Activated B cell treated with CpG ODN at 0.5 μM for 24 hours (primary cell): ENCODE measurements around the gene ETV3L. TPM values are rescaled to one million over a fixed set of nuclear protein-coding genes. Genes with fewer than 3 reads are reported as not detected.

Source experiments
- ATAC-seq: fragments of 200-7000 bp; cut with Tn5 transposase; one replicate; pipeline ENCODE4 v1.10.0; 2021; ENCODE audit warnings: low read depth, mild to moderate bottlenecking, moderate library complexity
- CTCF ChIA-PET: fragments of 350-600 bp; sonication (Branson Sonifier 250); formaldehyde crosslinking; loops from one replicate; lab custom pipeline; 2021; ENCODE audit warnings: antibody characterized with exemption; lab: Charles Lee
- POLR2A ChIA-PET: fragments of 350-600 bp; sonication (Branson Sonifier 250); formaldehyde crosslinking; loops from one replicate; lab custom pipeline; 2021; ENCODE audit warnings: antibody characterized with exemption; lab: Charles Lee
- DNase-seq: peaks from one replicate; pipeline ENCODE4 v3.0.0; 2022
- H3K27ac Mint-ChIP-seq: one replicate; pipeline ENCODE4 v1.8.0; 2020; ENCODE audit warnings: mixed read lengths
- H3K27me3 Mint-ChIP-seq: one replicate; pipeline ENCODE4 v1.8.0; 2021; ENCODE audit warnings: mixed read lengths
- H3K36me3 Mint-ChIP-seq: one replicate; pipeline ENCODE4 v1.8.0; 2021; ENCODE audit warnings: low read depth, mixed read lengths
- H3K4me1 Mint-ChIP-seq: one replicate; pipeline ENCODE4 v1.8.0; 2021; ENCODE audit warnings: mixed read lengths
- H3K4me3 Mint-ChIP-seq: one replicate; pipeline ENCODE4 v1.8.0; 2020; ENCODE audit warnings: mild to moderate bottlenecking, mixed read lengths
- H3K9me3 Mint-ChIP-seq: one replicate; pipeline ENCODE4 v1.8.0; 2020; ENCODE audit warnings: mixed read lengths
- CTCF ChIP-seq: fragments of 200-600 bp; IDR thresholded peaks from one replicate; pipeline ENCODE4 v1.8.0; 2022; ENCODE audit warnings: antibody characterized with exemption, mild to moderate bottlenecking
- intact Hi-C: fragments of 100-400 bp; cut with micrococcal nuclease; formaldehyde crosslinking; loops from one replicate; pipeline ENCODE4 v1.15.1; 2024
- total RNA-seq: library from RNA; stranded (reverse); gene quantifications from 2 replicates; pipeline ENCODE4 v1.2.3, GENCODE V29; 2022

The ETV3L gene
- total RNA-seq, 1 donor from 2014 or later = not detected

DNA sequence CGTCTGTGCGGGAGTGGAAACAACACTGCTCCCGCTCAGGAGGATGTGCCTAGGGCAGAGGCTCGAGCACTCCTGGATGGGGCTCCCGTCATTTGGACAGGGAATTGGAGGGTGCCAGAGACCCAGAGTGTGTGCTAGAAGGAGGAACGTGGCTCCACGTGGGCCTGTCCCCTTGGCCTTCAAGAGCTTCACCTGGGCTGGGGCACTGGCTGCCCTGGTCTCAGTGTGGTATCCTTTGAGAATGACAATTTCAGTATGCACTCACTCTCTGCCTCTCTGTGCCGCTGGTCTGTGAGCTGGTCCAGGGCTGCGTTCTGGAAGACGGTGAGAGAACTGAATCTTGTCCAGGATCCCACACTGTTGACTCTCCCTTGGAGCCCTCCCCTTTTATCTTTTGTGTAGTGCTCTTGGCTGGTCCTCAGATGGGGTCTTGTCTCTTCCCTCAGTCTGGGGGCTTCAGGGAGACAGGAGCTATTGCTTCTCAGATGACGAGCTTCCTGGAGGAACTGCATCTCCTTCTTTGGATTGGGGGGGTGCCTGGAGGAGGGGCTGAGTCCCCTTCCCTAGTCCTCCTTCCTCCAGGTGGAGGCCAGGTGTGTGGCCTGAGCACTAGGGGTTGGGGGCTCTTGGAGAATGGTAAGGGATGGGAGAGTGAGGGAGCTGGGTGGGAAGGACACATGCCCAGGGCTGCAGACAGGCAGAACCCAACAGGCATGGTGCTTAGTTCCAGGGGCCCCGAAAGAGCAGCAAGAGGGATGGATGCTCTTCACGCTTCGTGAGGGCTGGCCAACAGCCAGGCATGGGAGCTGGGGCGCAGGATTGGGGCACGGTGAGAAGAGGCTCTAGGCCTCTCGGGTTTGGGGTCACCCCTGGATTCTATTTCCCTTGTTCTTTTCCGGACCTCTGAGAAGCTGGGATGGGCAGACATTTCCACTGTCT lies 14.8 kb upstream of the ETV3L start:
- no peaks in the 10 kb centered on the region for H3K9me3 Mint-ChIP-seq
- TF ChIP-seq CTCF = no peak
- H3K36me3 Mint-ChIP-seq = no peaks in the 10 kb centered on the region
- DNase-seq = no peak
- ChIA-PET POLR2A (interaction anchor here (0.6 kb wide), 1 partner anchor 26 kb away, joined by 3 read pairs; no protein-coding TSS in a partner anchor), CTCF (no interaction called here)
- H3K27ac Mint-ChIP-seq = no peak overlapping the region
- intact Hi-C loops = no loop called here
- H3K4me1 Mint-ChIP-seq = peaks cover 16% of the 10 kb centered on the region
- ATAC-seq = no peak
- peaks cover 19% of the 10 kb centered on the region for H3K27me3 Mint-ChIP-seq
- no peak overlapping the region for H3K4me3 Mint-ChIP-seq

DNA sequence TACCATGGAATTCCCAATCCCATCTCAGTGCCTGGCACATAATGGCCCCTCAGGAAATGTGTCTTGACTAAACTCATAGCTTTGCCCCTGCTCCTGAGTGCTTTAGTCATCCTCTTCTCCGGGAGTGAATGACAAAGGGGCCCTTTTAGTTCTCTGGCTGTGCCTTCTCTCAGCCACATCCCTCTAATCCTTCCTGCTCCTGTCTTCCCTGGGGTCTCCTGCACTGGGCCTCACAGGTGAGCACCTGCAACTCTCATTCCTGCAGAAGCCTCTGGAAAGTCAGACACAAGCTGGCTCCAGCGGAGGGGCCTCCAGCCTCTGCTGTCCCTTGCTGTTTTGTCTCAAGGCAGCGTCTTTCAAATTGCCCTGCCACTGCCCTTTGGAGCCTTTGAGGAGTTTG lies 14.0 kb upstream of the ETV3L start:
- CTCF ChIA-PET = no interaction called here
- no peak overlapping the region for H3K27ac Mint-ChIP-seq

GRCh38 chr1:157113106-157113505 lies 13.5 kb upstream of the ETV3L start:
- intact Hi-C loops = no loop called here
- Mint-ChIP-seq H3K27ac (no peak overlapping the region), H3K4me1 (peaks cover 16% of the 10 kb centered on the region), H3K9me3 (no peaks in the 10 kb centered on the region), H3K27me3 (peaks cover 31% of the 10 kb centered on the region), H3K36me3 (no peaks in the 10 kb centered on the region), H3K4me3 (no peak overlapping the region)
- ChIA-PET POLR2A (interaction anchor here (0.6 kb wide), 1 partner anchor 16 kb away, joined by 4 read pairs; no protein-coding TSS in a partner anchor), CTCF (no interaction called here)
- no peak for TF ChIP-seq CTCF
- ATAC-seq (no peak), DNase-seq (no peak)

More for the DNA sequence above, 14.0 kb upstream of the ETV3L start:
- TF ChIP-seq CTCF = no peak
- POLR2A ChIA-PET = interaction anchor here (0.6 kb wide), 2 partner anchors 16 to 27 kb away, joined by 3 to 4 read pairs; no protein-coding TSS in a partner anchor
- peaks cover 26% of the 10 kb centered on the region for H3K27me3 Mint-ChIP-seq
- DNase-seq (no peak), ATAC-seq (no peak)
- H3K9me3 Mint-ChIP-seq = no peaks in the 10 kb centered on the region
- H3K4me1 Mint-ChIP-seq = peaks cover 16% of the 10 kb centered on the region
- intact Hi-C loops = no loop called here
- no peak overlapping the region for H3K4me3 Mint-ChIP-seq
- no peaks in the 10 kb centered on the region for H3K36me3 Mint-ChIP-seq

DNA sequence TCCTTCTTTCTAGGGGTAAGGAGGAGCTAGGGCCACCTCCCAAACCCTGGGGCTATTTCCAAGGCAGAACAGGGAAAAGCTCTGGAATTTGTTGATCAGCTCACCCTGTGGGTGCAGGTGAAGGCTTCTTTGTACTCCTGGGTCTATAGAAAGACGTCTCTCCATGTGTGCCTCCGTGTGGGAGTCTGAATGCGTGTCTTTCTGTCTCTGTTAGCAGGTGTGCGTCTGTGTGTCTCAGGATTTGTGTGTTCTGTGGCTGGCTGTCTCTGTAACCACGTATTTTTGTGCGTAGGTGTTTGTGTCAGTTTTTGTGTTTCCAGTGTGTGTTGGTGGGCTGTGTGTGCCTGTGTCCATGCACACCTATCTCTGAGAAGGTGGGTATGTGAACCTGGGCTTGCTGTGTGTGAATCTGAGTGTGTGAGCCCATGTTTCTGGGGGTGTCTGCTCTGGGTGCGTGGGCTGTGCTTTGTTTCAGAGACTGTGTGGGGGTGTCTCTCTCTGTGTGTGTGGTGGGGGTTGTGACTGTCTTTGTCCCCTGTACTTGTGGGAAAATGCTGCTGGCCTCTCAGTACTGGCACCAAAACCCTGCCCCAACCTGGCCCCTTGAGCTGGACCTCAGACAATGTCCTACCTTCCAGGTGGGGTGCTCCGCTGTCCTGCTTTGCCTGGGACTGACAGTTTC lies 12.7 kb upstream of the ETV3L start:
- intact Hi-C loops = no loop called here
- ChIA-PET POLR2A (no interaction called here), CTCF (no interaction called here)
- no peak for TF ChIP-seq CTCF
- H3K36me3 Mint-ChIP-seq = no peaks in the 10 kb centered on the region
- peaks cover 38% of the 10 kb centered on the region for H3K27me3 Mint-ChIP-seq
- no peak overlapping the region for H3K27ac Mint-ChIP-seq
- DNase-seq (no peak), ATAC-seq (no peak)
- H3K4me3 Mint-ChIP-seq = no peak overlapping the region
- H3K4me1 Mint-ChIP-seq = peaks cover 12% of the 10 kb centered on the region
- H3K9me3 Mint-ChIP-seq = no peaks in the 10 kb centered on the region
